ENCODE results near the gene DUSP10.

The DUSP10 gene

DNA sequence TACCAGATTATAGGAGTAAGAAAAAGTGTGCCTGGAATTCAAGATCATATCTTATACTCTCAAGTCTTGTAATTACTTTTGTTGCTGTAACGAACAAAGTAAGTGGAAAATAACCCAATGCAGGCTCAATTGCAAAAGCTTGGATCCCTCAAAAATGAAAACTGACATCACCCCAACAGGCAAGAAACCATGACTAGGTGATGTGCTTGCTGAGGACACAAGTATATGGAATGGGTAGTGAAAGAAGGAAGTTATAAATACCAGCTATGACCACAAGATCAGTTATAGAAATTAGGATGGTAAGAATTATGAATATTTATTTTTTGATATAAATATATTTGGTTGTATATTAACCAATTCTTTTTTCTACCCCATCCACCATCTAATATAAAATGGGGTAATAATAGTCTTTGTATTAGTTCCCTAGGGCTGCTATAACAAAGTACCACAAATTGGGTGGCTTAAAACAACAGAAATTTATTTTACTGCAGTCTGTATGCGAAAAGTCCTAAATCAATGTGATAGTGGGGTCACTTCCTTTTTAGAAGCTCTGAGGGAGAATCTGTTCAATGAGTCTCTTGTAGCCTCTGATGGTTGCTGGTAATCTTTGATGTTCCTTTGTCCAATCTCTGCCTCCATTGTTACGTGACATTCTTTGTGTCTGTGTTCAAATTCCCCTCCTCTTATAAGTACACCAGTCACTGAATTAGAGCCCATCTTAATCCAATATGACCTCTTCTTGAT lies 45.0 kb downstream of the DUSP10 start:
- no peak overlapping the region for H3K27ac ChIP-seq
- no peak for TF ChIP-seq CTCF (conservative IDR thresholded peaks at IDR 0.05)

GRCh38 chr1:221696027-221696426 lies 45.9 kb downstream of the DUSP10 start:
- no peak for TF ChIP-seq CTCF (conservative IDR thresholded peaks at IDR 0.05)
- H3K27ac ChIP-seq = no peak overlapping the region

DNA sequence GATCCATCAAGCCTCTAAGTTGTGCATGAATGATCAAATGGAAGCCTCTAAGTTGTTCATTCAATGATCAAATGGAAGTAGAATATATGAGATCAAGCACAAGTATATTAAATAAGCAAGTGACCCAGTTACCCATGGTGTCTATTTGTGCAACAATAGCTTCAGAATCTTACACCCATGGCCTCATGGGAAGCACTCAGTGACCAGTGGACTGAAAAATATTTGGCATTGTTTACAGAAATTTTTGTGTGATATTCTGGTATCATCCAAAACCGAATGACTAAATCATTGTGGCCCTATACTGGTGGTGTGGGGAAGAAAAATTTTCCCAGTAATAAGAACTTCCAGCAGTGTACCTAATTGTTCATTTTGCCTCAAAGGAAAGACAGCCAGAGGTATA lies 46.6 kb downstream of the DUSP10 start:
- no peak for TF ChIP-seq CTCF (conservative IDR thresholded peaks at IDR 0.05)
- H3K27ac ChIP-seq = no peak overlapping the region

DNA sequence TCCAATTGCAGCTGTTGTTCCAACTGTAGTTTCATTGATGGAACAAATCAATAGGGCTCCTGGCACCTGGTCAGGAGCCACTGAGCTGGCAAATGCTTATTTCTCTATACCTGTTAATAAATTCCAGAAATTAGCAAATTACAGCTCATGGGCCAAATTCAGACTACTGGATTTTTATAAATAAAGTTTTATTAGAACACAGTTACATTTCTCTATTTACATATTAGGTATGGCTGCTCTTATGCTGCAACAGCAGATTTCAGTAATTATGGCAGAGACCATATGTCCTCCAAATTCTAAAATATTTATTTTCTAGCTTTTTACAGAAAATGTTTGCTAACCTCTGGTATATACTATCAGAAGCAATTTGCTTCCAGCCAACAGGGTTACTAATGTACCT lies 47.8 kb downstream of the DUSP10 start:
- TF ChIP-seq CTCF (conservative IDR thresholded peaks at IDR 0.05) = no peak
- H3K27ac ChIP-seq = no peak overlapping the region

- no peak for TF ChIP-seq CTCF (conservative IDR thresholded peaks at IDR 0.05)
Observed at GRCh38 chr1:221693087-221693486, 48.8 kb downstream of the DUSP10 start.

DNA sequence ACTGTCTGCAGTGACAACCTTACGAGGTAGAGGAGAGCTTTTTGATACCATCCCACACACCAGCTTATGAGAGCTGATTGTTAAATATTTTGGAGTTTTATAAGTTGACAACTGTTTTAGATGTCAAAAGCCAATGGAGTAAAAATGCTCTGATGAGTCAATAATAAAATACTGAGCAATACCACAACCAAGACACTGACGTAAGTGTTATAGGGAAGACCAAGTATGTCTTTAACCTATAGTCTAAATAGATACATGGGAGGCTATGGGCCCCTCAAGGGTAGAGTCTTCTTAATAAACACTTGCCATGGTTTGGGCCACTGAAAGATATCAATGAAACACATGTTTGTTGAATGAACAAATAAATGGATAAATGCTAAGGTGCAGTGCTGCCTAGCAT lies 49.2 kb downstream of the DUSP10 start:
- TF ChIP-seq CTCF (conservative IDR thresholded peaks at IDR 0.05) = no peak
- H3K27ac ChIP-seq = no peak overlapping the region

More at GRCh38 chr1:221693087-221693486, 48.8 kb downstream of the DUSP10 start:
- no peak overlapping the region for H3K27ac ChIP-seq

- no peak overlapping the region for H3K27ac ChIP-seq
- no peak for TF ChIP-seq CTCF (conservative IDR thresholded peaks at IDR 0.05)
Observed at GRCh38 chr1:221691261-221691660, 50.6 kb downstream of the DUSP10 start.
